GM18519 (cell line): ENCODE data around the gene CDH23.

Experiments
- ATAC-seq: cut with Tn5 transposase; IDR thresholded peaks from one replicate; pipeline ENCODE4 v1.9.1; 2021; ENCODE audit warnings: mild to moderate bottlenecking, moderate library complexity; ENCODE audit not compliant: unreplicated experiment, low FRiP score

Gene CDH23

DNA sequence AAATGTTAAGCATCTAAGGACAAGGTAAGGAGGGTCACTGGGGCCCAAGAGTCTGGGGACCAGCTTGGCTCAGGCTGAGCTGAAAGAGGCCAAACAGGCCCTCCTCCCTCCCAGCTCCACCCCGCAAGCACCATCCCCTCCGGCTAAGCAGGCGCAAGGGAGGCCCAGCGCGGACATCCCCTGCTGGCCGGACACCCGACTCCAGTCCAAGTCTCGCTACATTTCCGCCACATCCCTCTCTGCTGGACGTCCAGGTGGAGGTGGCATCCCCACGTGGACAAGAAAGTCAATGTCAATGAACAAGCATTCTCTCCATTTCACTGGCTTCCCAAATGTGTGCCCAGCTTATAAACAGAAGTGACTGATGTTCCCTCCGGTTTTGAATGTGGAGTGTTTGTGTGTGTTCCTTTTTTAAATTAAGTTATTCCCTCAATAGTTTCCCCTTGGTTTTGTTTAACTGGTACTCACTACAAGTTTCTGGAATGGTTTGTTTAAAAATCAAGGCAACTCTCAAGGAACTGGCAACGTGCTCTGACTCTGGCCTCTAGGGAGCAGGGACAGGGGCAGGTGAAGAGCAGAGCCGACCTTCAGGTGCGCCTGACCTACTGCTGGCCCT, 418.9 kb downstream of the CDH23 start:
- no peak for ATAC-seq

- ATAC-seq, result no peak
Observed at GRCh38 chr10:71816421-71816851, 419.7 kb downstream of the CDH23 start.

DNA sequence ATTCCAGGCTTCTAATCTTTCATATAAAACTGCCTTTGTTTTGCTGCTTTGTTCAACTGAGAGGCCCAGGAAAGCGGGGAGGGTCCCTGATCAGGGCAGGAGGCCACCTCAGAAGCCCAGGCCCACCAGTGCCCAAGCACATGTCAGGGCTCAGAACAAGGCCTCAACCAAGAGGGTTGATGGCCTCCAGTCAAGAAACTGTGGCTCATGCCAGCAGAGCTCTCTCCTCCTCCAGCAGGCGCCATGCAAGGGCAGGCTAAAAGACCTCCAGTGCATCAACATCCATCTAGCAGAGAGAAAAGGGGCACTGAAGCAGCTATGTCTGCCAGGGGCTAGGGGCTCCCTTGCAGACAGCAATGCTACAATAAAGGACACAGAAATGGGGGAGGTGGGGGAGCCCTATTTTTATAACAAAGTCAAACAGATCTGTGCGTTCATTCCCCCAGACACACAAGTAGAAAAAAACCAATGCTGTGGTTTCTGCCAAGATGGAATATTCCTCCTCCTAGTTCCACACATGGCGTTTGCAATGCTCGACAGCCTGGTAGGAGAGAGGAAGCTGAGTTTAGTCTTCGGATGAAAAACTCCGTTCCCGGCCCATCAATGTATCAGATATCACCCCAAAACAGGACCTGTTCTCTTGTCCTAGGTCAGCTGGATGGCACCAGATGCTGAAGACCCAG, 420.4 kb downstream of the CDH23 start:
- no peak for ATAC-seq

- ATAC-seq, result no peak
Observed at GRCh38 chr10:71817831-71818655, 421.3 kb downstream of the CDH23 start.

DNA sequence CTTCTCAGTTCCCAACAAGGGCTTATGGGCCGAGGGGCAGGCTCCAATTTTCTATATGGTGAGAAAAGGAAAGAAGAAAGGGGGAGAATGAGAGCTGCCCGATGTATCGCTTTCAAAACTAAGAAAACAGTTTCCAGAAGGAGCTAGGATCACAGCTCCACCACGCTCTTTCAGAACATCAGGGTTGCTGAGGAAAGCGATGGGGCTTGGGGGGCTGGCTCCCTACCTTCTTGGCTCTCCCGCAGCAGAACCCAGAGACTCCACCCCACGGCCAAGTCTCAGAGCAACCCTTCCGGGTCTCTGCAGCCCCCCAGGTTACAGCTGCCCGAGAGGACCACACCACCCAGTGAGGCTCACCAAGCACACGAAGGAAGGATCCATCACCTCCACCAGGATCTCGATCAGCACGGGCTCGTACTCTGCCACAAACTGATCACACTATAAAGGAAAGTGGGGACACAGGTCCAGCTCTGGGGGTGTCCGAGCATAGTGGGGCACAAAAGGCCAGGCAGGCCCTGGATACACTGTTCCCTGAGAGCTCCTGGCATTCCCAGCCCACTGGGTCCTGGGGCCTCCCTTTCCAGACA, 422.0 kb downstream of the CDH23 start:
- no peak for ATAC-seq

DNA sequence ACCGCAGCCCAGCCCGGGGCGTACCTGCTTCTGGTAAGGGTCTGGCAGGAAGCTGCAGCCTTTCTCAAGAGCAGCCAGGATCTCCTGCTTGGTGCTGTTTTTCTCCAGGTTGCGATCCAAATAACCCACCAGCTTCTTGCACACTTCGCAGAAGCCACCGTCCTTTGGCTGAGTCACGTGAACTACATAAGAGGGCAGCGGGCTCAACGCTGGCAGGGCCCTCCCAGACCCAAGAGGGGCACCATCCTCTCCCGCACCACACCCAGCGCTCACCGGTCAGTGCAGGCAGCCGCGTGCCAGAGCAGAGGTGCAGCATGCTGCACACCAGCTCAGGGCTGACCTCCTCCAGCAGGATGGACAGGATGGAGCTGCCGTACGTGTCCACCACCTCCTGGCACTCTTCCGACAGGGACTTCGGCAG, 422.7 kb downstream of the CDH23 start:
- ATAC-seq, result no peak

DNA sequence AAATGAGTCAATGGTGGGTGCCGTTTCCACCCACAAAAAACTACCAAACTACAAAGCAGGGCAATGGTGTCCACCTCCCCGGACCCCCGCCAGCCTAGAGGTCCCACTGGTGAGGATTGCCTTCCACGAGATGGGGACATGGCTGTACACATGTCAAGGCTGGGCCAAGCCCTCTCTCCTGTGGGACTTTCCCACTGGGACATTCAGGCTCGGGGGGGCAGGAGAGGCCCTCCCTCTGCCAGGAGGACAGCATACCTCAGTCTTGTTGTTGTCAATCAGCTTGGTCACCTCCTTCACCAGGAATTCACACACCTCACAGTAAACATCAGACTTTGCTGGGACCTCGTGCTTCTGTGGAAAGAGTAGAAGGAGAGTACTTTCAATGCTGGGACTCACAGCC, 423.3 kb downstream of the CDH23 start:
- ATAC-seq, result no peak

- ATAC-seq, result no peak
Observed at GRCh38 chr10:71820966-71821365, 424.2 kb downstream of the CDH23 start.

DNA sequence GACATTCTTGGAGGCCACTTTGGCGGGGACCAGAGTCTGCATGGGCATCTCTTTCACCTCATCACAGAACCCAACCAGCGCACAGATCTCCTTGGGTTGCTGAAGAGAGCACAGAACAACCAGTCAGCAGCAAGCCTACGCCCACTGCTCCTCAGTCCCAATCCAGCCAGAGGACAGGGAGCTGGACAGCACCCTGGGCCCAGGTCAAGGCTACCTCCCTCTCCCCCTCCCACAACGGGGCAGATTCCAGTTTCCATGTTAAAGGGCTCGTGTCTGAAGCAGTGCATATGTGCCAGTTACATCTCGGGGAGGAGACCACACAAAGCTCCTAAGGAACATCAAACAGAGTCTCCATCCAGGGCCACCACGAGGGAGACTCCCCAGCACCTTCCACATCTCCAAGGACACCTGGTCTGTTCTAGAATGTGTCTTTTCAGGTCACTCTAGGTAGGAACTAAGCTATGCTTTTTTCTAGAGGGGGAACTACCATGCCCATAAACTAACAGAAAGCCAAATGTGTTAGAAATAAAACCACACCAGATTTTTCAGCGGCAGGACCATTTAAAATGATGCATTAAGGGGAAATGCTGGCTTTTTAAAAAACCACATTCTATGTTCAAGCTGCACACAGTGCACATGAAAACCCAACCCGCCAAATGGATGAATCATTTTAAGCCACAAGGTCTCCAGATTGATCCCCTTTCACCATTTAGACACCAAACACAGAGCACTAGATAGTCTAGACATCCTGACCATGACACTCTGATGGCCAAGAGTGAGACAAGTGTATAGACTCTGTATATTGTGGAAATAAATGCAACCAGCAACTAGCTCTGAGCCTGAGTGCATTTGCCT, 425.4 kb downstream of the CDH23 start:
- no peak for ATAC-seq

- no peak for ATAC-seq
Observed at GRCh38 chr10:71823356-71823755, 426.6 kb downstream of the CDH23 start.

- no peak for ATAC-seq
Observed at GRCh38 chr10:71824333-71824732, 427.6 kb downstream of the CDH23 start.

DNA sequence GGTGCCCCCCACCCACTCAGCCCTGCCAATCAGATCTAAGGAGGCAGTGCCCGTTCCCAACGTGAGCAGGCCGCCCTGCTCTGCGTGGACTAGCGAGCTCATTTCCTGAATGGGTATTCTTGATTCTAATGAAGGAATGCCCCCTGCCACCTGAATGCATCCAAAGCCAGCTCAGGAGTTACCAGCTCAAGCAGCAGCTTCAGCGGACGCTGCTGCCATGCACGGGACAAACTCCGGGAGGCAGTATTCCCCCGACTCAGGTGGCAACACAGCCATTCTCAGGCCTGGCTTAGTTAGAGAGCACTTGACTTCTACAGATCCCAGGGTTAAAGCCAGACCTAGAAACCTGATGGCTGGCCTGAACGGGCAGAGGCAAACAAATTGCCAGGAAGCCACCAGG, 428.5 kb downstream of the CDH23 start:
- no peak for ATAC-seq

DNA sequence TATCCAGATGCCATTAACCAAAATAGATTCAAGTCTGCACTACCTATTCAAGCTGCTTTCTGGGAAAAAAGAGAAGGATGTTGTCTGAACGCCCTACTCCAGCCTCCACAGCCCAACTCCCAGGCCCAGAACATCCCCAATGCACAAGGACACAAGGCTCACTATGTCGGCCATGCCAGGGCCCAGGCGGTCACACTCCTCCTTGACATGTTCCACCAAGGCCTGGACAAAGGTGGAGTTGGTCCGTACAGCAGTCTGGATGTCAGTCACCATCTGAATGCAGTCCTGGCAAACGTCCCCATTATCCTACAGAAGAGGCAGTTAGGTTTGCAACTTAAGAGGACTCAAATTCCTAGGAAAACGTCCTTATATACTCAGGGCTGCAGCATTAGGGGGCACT, 431.1 kb downstream of the CDH23 start:
- no peak for ATAC-seq

DNA sequence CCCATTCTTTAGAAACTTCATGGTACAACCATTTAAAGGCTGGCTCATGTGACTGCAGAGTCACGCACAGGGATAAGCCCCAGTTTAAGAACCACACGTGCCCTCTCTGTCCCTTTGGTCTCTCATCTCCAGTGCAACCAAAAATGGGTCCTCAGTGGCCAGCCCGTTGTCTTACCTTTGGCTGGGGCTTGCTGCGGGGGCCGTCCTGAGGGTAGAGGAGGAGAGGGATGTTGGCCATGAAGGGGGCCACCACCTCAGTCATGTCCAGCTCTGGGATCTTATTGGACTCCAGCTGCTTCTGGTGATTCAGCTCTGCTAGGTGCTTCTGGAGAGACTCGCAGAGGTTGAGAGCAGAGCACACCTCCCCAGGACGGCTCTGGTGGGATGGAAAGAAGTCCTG, 432.0 kb downstream of the CDH23 start:
- no peak for ATAC-seq

- ATAC-seq, result no peak
Observed at GRCh38 chr10:71829171-71829570, 432.5 kb downstream of the CDH23 start.

DNA sequence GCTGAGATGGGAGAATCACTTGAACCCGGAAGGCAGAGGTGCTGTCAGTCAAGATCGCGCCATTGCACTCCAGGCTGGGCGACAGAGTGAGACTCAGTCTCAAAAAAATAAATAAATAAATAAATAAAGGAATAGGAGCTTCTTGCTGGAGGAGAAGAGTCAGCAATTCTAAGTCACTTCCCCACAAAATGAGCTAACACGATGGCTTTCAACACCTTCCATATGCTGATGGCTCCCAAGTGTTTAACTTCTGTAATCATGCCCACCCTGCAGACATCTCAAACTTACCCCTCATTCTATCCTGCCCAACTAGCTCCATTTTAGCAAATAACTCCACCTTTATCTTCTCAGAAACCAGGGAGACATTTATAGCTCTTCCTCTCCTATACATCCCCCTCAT, 433.2 kb downstream of the CDH23 start:
- ATAC-seq, result no peak

DNA sequence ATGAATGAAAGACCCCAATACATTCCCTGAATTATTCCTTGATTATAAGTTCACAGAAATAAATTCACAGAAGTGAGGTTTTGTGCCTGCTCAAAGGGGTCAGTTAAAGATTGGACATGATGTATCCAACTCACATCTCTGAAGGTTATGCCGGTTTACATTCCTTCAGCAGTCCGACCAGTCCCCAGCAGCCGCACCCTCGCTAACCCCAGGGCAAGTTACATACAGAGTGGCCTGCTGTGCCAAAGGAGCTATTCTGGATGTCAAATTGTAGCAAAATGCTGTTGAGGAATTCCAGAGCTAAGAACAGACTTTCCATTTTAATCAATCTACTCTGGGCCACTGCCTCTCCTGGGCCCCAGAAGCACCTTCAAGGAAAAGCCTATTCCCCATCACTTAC, 434.0 kb downstream of the CDH23 start:
- no peak for ATAC-seq

- no peak for ATAC-seq
Observed at GRCh38 chr10:71831646-71832552, 435.2 kb downstream of the CDH23 start.

- ATAC-seq, result no peak
Observed at GRCh38 chr10:71832967-71833366, 436.2 kb downstream of the CDH23 start.
